ENCODE data around the gene RWDD3. TPM values are rescaled to one million over a fixed set of nuclear protein-coding genes. Genes with fewer than 3 reads are reported as not detected.

RWDD3 gene, protein sequence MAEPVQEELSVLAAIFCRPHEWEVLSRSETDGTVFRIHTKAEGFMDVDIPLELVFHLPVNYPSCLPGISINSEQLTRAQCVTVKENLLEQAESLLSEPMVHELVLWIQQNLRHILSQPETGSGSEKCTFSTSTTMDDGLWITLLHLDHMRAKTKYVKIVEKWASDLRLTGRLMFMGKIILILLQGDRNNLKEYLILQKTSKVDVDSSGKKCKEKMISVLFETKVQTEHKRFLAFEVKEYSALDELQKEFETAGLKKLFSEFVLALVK
- 29.7 TPM for polyA plus RNA-seq (ENCODE audit: insufficient read length)

- peak; percentile 73 for DNase-seq (ENCODE audit: low read depth)
These were observed at the start of gene RWDD3 for GRCh38 chr1:95233737-95234500. RWDD3 (plus strand) TSS chr1:95234210; CDS start chr1:95234231, 21 bp downstream.

DNA sequence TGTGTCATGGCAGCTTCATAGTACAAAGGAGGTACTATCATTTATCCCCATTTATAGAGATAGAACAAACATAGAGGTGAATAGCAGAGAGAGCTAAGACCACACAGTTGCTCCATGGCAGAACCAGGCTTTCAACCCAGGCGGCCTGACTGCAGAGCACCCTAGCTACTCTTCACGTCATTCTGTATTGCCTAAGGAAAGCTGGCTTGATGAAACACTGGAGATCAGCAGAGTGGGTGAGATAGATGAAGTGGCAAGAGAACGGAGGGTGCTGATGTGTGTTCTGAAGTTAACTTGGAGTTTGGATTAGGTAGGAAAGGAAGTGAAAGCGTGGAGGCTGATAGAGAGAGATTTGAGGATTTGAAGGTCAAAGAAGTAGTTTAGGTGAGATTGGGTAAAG, 47.9 kb upstream of the RWDD3 start:
- no peak for DNase-seq (ENCODE audit: low read depth)

DNA sequence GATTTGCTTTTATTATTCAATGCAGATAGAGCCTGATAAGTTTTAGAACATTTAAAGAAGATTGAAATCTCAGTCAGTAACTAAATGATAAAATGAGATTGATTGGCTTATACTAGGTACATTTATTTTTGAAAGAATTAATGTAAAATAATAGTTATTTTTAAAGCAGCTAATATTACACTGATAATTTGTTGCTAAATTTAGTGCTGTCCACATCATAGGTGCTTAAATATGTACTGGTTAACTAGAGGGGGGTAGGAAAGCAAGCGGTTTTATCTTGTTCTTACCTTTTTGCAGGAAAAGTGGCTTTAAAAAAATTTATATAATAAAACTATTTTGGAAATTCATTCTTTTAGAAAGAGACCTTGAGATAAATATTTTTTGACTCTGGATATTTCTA, 40.4 kb upstream of the RWDD3 start:
- no peak for DNase-seq (ENCODE audit: low read depth)

DNA sequence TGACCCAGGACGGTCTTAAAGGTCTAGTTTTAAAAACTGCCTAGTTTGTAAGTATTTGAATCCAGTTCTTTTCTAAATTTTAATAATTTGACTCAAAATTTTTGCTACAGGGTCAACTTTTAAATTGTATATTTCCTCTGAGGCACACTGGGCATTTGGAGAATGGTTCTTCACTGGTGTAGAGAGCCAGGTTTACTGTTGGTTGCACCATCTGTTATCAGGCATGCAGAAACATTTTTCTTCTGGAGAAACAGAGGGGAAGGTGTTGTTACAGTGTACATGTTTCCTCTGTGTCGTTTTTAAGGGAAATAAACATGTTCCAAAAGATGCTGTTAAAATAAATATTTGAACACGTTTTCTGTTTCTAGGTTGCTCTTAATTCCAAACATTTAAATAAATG, 39.0 kb upstream of the RWDD3 start:
- DNase-seq (ENCODE audit: low read depth), result no peak

DNA sequence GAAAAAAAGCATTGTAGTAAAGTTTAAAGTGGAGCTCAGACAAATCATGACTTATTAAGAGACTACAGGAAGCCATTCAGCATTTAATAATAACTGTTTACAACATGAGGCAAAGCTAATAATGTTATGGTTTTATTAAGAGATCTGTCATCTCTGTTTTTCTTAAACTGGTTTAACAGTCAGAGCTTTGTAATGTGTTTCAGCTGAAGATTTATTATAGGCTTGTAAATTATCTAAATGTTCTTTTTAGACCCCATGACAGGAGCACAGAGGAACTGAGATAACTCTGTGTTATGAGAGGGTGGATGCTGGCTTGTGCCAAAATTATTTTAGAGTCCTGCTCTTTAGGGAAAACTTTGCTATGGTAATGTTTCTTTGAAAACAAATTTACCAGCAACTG, 38.0 kb upstream of the RWDD3 start:
- no peak for DNase-seq (ENCODE audit: low read depth)

GRCh38 chr1:95197616-95198252, 36.3 kb upstream of the RWDD3 start:
- DNase-seq (ENCODE audit: low read depth), result no peak

DNA sequence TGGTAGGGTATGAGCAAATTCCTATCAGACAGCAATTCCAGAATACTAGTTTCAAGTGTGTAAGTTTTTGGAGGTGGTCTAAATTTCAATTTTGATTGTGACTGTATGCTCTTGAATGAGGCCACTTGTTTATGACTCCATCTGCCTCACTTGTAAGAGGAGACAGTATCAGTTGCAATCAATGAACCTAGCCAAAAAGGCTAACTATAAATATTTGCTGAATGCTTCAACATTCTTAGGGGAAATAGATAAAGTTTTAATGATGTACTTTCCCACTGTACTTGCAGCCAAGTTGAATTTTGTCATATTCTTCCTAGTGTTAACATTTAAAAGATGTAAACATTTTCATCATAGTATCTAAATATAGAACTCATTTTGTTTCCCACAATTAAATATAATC, 32.1 kb upstream of the RWDD3 start:
- DNase-seq (ENCODE audit: low read depth), result no peak

DNA sequence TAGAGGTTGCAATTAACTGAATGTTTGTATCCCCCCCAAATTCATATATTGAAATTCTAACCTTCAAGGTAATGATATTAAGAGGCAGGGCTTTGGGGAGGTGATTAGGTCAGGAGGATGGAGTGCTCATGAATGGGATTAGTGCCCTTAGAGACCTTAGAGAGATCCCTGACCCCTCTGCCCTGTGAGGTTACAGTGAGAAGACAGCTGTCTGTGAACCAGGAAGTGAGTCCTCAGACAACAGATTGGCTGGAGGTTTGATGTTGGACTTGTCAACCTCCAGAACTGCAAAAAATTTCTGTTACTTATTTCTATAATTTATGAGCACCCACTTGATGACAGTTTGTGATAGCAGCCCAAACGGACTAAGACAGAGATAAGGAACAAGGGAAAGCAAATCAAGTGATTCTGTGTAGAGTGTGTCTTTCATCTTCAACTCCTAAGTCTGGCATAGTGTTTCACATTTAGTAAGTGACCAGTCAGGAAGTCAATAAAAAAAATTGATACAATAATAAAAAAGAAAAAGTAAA, 30.0 kb upstream of the RWDD3 start:
- no peak for DNase-seq (ENCODE audit: low read depth)

DNA sequence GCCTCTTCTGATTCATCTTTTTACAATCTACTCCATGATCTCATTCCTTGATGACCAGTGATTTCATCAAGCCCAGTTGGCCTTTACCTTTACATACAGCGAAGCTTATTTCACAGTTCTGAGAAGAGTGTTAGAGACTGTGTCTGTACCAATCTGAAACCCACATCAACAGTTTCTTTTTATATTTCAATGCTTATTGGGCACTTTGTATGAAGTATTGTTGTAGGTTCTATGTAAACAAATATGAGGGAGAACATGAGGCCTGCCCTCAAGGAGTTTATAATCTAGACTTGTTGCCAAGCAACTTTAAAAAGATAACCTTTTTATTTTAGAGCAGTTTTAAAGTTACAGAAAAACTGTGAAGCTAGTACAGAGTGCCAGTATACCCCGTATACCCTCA, 27.5 kb upstream of the RWDD3 start:
- DNase-seq (ENCODE audit: low read depth), result no peak

DNA sequence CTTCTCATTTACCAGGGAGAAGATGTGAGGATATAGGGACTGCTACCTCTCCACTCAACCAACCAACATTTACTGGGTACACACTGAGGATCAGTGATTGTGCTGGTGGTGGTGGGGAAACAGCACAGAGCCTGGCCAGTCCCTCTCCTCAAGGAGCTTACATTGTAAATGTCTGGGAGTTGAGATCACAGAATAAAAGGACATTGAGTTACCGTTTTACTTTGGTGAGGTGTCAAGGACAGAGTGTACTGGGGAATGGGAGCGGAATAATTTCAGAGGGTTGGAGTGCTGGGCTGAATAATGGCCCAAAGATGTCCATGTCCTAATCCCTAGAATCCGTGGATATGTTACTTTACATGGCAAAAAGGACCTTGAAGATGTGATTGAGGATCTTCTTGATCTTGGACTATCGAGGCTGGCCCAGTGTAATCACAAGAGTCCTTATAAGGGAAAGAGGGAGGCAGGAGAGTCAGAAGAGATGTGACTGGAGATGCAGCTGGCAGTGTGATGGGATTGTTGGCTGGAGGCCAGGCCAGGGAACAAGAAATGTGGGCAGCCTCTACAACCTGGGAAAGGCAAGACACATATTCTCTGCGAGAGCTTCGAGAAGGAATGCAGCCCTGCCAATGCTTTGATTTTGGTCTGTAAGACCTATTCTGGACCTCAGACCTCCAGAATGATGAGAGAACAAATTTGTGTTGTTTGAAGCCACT, 26.6 kb upstream of the RWDD3 start:
- DNase-seq (ENCODE audit: low read depth), result no peak

- no peak for DNase-seq (ENCODE audit: low read depth)
These were observed 25.1 kb upstream of the RWDD3 start for GRCh38 chr1:95208876-95209275.

DNA sequence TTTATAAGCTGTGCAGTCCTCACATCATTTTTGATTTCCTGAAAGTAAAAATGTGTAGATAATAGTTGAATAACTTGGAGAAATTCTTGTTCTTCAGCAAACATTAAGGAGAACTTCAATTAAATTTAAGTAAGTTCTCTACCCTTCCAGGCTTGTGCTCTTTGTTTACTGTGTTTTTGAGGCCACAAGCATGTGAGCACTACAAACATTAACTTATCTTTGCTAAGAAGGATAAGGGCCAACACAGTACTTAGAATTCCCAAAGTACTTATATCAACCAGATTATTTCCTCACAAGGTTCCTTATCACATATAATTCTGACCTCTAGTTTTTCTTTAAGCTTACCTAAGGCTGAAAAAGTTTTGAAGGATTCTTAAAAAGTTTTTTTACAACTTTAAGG, 24.7 kb upstream of the RWDD3 start:
- DNase-seq (ENCODE audit: low read depth), result no peak

GRCh38 chr1:95216292-95216990, 17.6 kb upstream of the RWDD3 start:
- no peak for DNase-seq (ENCODE audit: low read depth)

DNA sequence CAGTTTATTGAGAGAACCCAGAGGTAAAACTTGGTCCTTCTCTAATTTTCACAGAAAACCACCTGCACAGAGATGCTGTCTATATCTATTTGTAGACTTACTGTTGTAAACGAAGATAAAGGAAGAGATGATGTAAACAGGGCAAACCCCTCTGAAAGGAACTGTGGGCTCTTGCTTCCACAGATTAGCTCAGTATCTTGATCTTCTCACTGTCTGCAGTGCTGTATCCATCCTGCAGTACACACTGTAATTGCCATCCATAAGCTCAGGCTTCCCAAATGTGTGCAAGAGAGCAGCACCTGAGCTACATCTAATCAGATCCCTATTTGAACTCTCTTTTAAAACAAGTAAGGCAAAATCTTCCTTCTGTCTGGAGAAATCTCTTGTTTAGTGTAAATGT, 16.6 kb upstream of the RWDD3 start:
- no peak for DNase-seq (ENCODE audit: low read depth)

DNA sequence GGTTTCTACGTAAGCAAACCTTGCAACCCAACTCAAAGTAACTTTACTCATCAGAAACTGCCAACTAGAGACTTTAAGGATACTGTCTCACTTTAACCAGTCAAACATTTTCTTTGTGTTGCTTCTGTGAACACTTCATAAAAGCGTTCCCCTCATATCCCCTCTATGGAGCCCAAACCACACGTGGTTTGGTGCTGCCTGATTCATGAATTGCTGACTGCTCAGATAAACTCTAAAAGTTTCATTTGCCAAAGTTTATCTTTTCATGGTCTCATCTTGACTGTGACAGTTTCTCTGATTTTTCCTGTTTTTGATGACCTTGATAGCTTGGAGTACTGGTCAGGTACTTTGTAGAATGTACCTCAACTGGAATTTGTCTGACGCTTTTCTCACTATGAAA, 14.6 kb upstream of the RWDD3 start:
- no peak for DNase-seq (ENCODE audit: low read depth)

- DNase-seq (ENCODE audit: low read depth), result no peak
These were observed 12.7 kb upstream of the RWDD3 start for GRCh38 chr1:95221306-95221705.

GRCh38 chr1:95222629-95223028, 11.4 kb upstream of the RWDD3 start:
- no peak for DNase-seq (ENCODE audit: low read depth)

DNA sequence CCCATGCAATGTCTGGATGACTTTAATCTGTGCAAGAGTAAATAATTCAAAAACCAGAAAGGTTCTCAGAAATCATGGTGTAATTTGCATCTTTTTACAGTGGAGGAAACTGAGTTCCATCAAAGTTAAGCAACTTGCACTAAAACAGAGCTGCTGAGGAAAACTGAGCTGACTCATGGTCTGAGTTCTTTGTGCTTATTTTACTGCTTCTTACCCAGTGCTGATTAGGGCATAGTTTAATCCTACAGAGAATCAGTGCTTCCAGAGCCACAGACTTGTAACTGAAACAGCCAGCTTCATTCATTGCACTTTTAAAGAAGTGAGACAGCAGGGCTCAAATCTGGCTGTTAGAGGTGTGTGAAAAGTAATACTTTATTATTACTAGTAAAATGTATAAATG, 10.9 kb upstream of the RWDD3 start:
- no peak for DNase-seq (ENCODE audit: low read depth)

- no peak for DNase-seq (ENCODE audit: low read depth)
These were observed 7.0 kb upstream of the RWDD3 start for GRCh38 chr1:95226781-95227660.

- DNase-seq (ENCODE audit: low read depth), result no peak
These were observed 5.0 kb upstream of the RWDD3 start for GRCh38 chr1:95229037-95229436.

Data from forelimb muscle (tissue), 1 donor.